A549 (cell line): ENCODE data around the gene GRK5.

Source experiments
- CEBPB ChIP-seq, 2 experiments: fragments of >200 bp in 1 of 2; sonication (Bioruptor Twin) in 1 of 2; formaldehyde crosslinking in 1 of 2; IDR thresholded peaks; 2 replicates each; pipeline ENCODE4 v1.6.1; 2012 to 2016
- MAZ ChIP-seq: fragments of 150-350 bp; IDR thresholded peaks from 2 replicates; pipeline ENCODE4 v1.6.1; 2014; ENCODE audit warnings: antibody characterized with exemption, low read depth, low read length, borderline replicate concordance
- PHF8 ChIP-seq: fragments of 200-600 bp; sonication (generic); IDR thresholded peaks from 2 replicates; pipeline ENCODE4 v1.6.1; 2016; ENCODE audit warnings: low read depth, mild to moderate bottlenecking, antibody characterized with exemption, moderate library complexity, borderline replicate concordance
- POLR2A ChIP-seq: IDR thresholded peaks from 2 replicates; pipeline ENCODE4 v1.6.1; 2012; ENCODE audit warnings: mild to moderate bottlenecking, low read length
- RAD21 ChIP-seq, 2 experiments: fragments of >200 bp in 1 of 2; sonication (Bioruptor Twin) in 1 of 2; formaldehyde crosslinking in 1 of 2; IDR thresholded peaks in 1 of 2; conservative IDR thresholded peaks in 1 of 2; 2 replicates in 1 of 2; 3 replicates in 1 of 2; pipeline ENCODE4 v1.6.1; 2012 to 2018; ENCODE audit warnings: inconsistent platforms in 1 of 2
- RNF2 ChIP-seq: fragments of 200-600 bp; sonication (generic); IDR thresholded peaks from 2 replicates; pipeline ENCODE4 v1.6.1; 2016; ENCODE audit warnings: low read depth, mild to moderate bottlenecking, antibody characterized with exemption, moderate library complexity, borderline replicate concordance
- USF2 ChIP-seq: fragments of 450-650 bp; IDR thresholded peaks from 2 replicates; pipeline ENCODE4 v1.6.1; 2014; ENCODE audit warnings: antibody characterized with exemption
- ZC3H11A ChIP-seq: fragments of 450-650 bp; IDR thresholded peaks from 2 replicates; pipeline ENCODE4 v1.6.1; 2014; ENCODE audit warnings: antibody characterized with exemption, mild to moderate bottlenecking
- TF ChIP-seq, protein P1 (sequence below): fragments of >200 bp; sonication (Bioruptor Twin); formaldehyde crosslinking; IDR thresholded peaks from 3 replicates; pipeline ENCODE4 v1.5.1; 2016

DNA sequence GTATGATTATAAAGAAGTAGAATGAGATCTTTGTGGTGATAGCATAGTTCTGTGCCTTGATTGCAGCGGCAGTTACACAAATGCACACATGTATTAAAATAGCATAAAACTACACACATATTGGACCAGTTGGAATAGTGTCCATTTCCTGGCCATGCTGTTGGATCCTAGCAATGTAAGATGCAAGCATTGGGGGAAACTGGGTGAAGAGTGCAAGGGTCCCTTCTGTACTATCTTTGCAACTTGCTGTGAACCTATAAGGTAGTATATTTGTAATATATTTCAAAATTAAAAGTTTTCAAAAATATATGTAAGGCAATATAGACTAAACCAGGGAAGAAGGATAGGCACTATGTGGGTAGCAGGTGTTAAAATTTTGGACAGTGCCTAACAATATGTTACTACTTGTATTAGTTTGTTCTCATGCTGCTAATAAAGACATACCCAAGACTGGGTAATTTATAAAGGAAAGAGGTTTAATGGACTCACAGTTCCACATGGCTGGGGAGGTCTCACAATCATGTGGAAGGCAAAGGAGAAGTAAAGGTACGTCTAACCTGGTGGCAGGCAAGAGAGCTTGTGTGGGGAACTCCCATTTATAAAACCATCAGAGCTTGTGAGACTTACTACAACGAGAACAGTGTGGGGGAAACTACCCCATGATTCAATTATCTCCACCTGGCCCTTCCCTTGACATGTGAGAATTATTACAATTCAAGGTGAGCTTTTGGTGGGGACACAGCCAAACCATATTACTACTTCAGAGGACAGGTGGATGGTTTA lies 263.7 kb downstream of the GRK5 start:
- no peak for TF ChIP-seq POLR2A
- TF ChIP-seq, protein P1, sequence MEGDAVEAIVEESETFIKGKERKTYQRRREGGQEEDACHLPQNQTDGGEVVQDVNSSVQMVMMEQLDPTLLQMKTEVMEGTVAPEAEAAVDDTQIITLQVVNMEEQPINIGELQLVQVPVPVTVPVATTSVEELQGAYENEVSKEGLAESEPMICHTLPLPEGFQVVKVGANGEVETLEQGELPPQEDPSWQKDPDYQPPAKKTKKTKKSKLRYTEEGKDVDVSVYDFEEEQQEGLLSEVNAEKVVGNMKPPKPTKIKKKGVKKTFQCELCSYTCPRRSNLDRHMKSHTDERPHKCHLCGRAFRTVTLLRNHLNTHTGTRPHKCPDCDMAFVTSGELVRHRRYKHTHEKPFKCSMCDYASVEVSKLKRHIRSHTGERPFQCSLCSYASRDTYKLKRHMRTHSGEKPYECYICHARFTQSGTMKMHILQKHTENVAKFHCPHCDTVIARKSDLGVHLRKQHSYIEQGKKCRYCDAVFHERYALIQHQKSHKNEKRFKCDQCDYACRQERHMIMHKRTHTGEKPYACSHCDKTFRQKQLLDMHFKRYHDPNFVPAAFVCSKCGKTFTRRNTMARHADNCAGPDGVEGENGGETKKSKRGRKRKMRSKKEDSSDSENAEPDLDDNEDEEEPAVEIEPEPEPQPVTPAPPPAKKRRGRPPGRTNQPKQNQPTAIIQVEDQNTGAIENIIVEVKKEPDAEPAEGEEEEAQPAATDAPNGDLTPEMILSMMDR = no peak
- TF ChIP-seq RNF2 = no peak
- TF ChIP-seq ZC3H11A = no peak
- no peak for TF ChIP-seq CEBPB (IDR thresholded peaks at IDR 0.05)
- no peak for TF ChIP-seq PHF8
- no peak for TF ChIP-seq USF2
- TF ChIP-seq MAZ = no peak
- TF ChIP-seq RAD21 (conservative IDR thresholded peaks at IDR 0.05 in 1 of 2, IDR thresholded peaks at IDR 0.05 in 1 of 2) = no peak
